HepG2 (cell line): Measurements from ENCODE around the gene KCNK5. TPM values are rescaled to one million over a fixed set of nuclear protein-coding genes. Genes with fewer than 3 reads are reported as not detected.

ENCODE experiments used
- ATAC-seq: fragments of 200-7000 bp; cut with Tn5 transposase; 3 replicates; pipeline ENCODE4 v1.9.1; 2020; ENCODE audit warnings: mild to moderate bottlenecking, moderate library complexity
- BruUV-seq: library from RNA; stranded (reverse); fragments of 400-500 nt; replicated peaks from 2 replicates; lab custom pipeline; 2021; lab: Mats Ljungman, UMichigan
- CTCF ChIA-PET: fragments of 300-600 bp; formaldehyde crosslinking; extraction: SDS; loops from one replicate; lab custom pipeline; 2021; ENCODE audit warnings: low total read pairs, inconsistent platforms, low intra/inter-chr PET ratio; lab: Yijun Ruan, JAX
- POLR2A ChIA-PET: fragments of 350-600 bp; sonication (Branson Sonifier 250); formaldehyde crosslinking; loops from one replicate; lab custom pipeline; 2020; ENCODE audit warnings: antibody characterized with exemption, inconsistent platforms; lab: Yijun Ruan, JAX
- DNase-seq: peaks from one replicate; pipeline ENCODE4 v3.0.0-alpha.2; 2015; ENCODE audit warnings: low spot score
- FAIRE-seq: peaks from 3 replicates; lab custom pipeline; 2011; peaks lifted over from hg19 to GRCh38; lab: Jason Lieb, UNC
- H2AFZ ChIP-seq: one replicate; pipeline ENCODE4 v1.6.1; 2011; ENCODE audit warnings: low read length, inconsistent platforms
- H3K27ac ChIP-seq: fragments of 300-600 bp; 3 replicates; pipeline ENCODE4 v1.8.0; 2011; ENCODE audit warnings: mixed run types, mild to moderate bottlenecking, mixed read lengths, low read length, inconsistent platforms; ENCODE audit not compliant: insufficient read depth; ENCODE audit errors: extremely low read length
- H3K27me3 ChIP-seq, 2 experiments: fragments of 200-600 bp in 1 of 2; 2 replicates in 1 of 2; 3 replicates in 1 of 2; pipeline versions ENCODE4 v1.6.0 to v1.8.0; 2011; ENCODE audit warnings: low read length in 2 of 2, mild to moderate bottlenecking in 2 of 2, moderate library complexity in 2 of 2, inconsistent platforms in 1 of 2; ENCODE audit not compliant: insufficient read depth in 2 of 2, control insufficient read depth in 1 of 2
- H3K36me3 ChIP-seq, 2 experiments: fragments of 200-600 bp in 1 of 2; replicated peaks in 1 of 2; 2 replicates in 1 of 2; 3 replicates in 1 of 2; pipeline versions ENCODE4 v1.5.1 to v1.8.0; 2011; ENCODE audit warnings: low read length in 2 of 2, inconsistent platforms in 1 of 2; ENCODE audit not compliant: insufficient read depth in 2 of 2, control insufficient read depth in 1 of 2
- H3K4me1 ChIP-seq: 2 replicates; pipeline ENCODE4 v1.5.1; 2012; ENCODE audit warnings: low read length, inconsistent platforms; ENCODE audit not compliant: insufficient read depth
- H3K4me2 ChIP-seq: 2 replicates; pipeline ENCODE4 v1.6.0; 2011; ENCODE audit warnings: low read depth, low read length, inconsistent platforms
- H3K4me3 ChIP-seq, 3 experiments: fragments of 200-600 bp in 1 of 3; sonication (generic), shearing (Covaris generic) in 1 of 3; replicated peaks in 1 of 3; 2 replicates each; pipeline ENCODE4 v1.5.1; 2011 to 2016; ENCODE audit warnings: low read length in 3 of 3, inconsistent platforms in 2 of 3, low read depth in 2 of 3, mild to moderate bottlenecking in 2 of 3, control low read depth in 1 of 3, mixed read lengths in 1 of 3; ENCODE audit not compliant: insufficient read depth in 1 of 3
- H3K79me2 ChIP-seq: one replicate; pipeline ENCODE4 v1.6.1; 2011; ENCODE audit warnings: low read length, inconsistent platforms; ENCODE audit not compliant: insufficient read depth
- H3K9ac ChIP-seq: 2 replicates; pipeline ENCODE4 v1.6.0; 2011; ENCODE audit warnings: mild to moderate bottlenecking, low read depth, low read length, inconsistent platforms; ENCODE audit not compliant: insufficient read depth
- H3K9me3 ChIP-seq: 2 replicates; pipeline ENCODE4 v1.5.1; 2012; ENCODE audit warnings: mild to moderate bottlenecking, low read length
- H4K20me1 ChIP-seq: 2 replicates; pipeline ENCODE4 v1.6.0; 2011; ENCODE audit warnings: inconsistent platforms, mild to moderate bottlenecking, low read length, moderate library complexity; ENCODE audit not compliant: insufficient read depth
- NR2F1 ChIP-seq, 2 experiments: fragments of 450-650 bp in 1 of 2; formaldehyde crosslinking in 1 of 2; IDR thresholded peaks; 2 replicates each; pipeline versions ENCODE4 v1.5.0 to v1.6.1; 2016 to 2020; ENCODE audit warnings: mild to moderate bottlenecking in 1 of 2, missing compliant biosample characterization in 1 of 2, missing genetic modification reagents in 1 of 2, moderate library complexity in 1 of 2
- SYNCRIP ChIP-seq: fragments of 200-400 bp; formaldehyde crosslinking; IDR thresholded peaks from 2 replicates; pipeline ENCODE4 v1.6.1; 2018; ENCODE audit warnings: mild to moderate bottlenecking, low read depth, low read length; ENCODE audit not compliant: insufficient read depth
- ZFP90 ChIP-seq: sonication (generic); formaldehyde crosslinking; IDR thresholded peaks from 2 replicates; pipeline ENCODE4 v1.8.0; 2022; ENCODE audit warnings: missing genetic modification reagents, mild to moderate bottlenecking, inconsistent platforms, borderline replicate concordance
- whole genome bisulfite sequencing: methylation state at CpG from one replicate; pipeline ENCODE4 v1.1.6; 2017; ENCODE audit warnings: low lambda C conversion rate; 5-methylcytosine and 5-hydroxymethylcytosine counted together
- in situ Hi-C: cut with HindIII; loops from 2 replicates; pipeline ENCODE4 v1.10.0; 2017; ENCODE audit warnings: low pct_unique_long_range_greater_than_20kb; ENCODE audit not compliant: extremely low pct_ligation_motif_present
- intact Hi-C: fragments of 100-400 bp; cut with micrococcal nuclease; formaldehyde crosslinking; loops from one replicate; pipeline ENCODE4 v1.10.0; 2022; ENCODE audit not compliant: unreplicated experiment
- polyA plus RNA-seq, 8 experiments: library from polyadenylated mRNA; depleted of rRNA in 3 of 8; stranded (reverse) in 7 of 8; unstranded in 1 of 8; fragments of >200 nt; fragmentation: Illumina TruSeq in 4 of 8; extraction: Trizol in 4 of 8; gene quantifications; 2 replicates each; pipeline versions ENCODE4 v1.2.1 to v1.2.3, GENCODE V29; 2011 to 2016; ENCODE audit warnings: low read depth in 4 of 8, missing spikeins in 1 of 8, mixed read lengths in 1 of 8; ENCODE audit not compliant: insufficient read depth in 1 of 8
- total RNA-seq, 5 experiments: library from RNA; depleted of rRNA; stranded (reverse); fragments of >200 nt; fragmentation: Illumina TruSeq; extraction: Trizol; gene quantifications; 2 replicates each; pipeline ENCODE4 v1.2.3, GENCODE V29; 2016; ENCODE audit warnings: low read depth in 1 of 5
- TF ChIP-seq, protein P1 (sequence below): sonication (generic); formaldehyde crosslinking; IDR thresholded peaks from 2 replicates; pipeline ENCODE4 v1.4.0; 2020; ENCODE audit warnings: missing genetic modification reagents
- TF ChIP-seq, protein P2 (sequence below), 2 experiments: fragments of 450-650 bp in 1 of 2; sonication (generic) in 1 of 2; formaldehyde crosslinking in 1 of 2; IDR thresholded peaks; 2 replicates each; pipeline versions ENCODE4 v1.6.1 to v1.8.0; 2016 to 2022; ENCODE audit warnings: antibody characterized with exemption in 1 of 2, mild to moderate bottlenecking in 1 of 2, missing genetic modification reagents in 1 of 2
- TF ChIP-seq, protein P3 (sequence below): sonication (generic); formaldehyde crosslinking; IDR thresholded peaks from 2 replicates; pipeline ENCODE4 v1.4.0; 2020; ENCODE audit warnings: missing genetic modification reagents, borderline replicate concordance

The KCNK5 gene
- total and polyA plus RNA-seq, 2 of the 13 experiments (the other 11 are each of a cell fraction or from before 2014, with no cell fraction given): 0.04 TPM; not detected in 1

DNA sequence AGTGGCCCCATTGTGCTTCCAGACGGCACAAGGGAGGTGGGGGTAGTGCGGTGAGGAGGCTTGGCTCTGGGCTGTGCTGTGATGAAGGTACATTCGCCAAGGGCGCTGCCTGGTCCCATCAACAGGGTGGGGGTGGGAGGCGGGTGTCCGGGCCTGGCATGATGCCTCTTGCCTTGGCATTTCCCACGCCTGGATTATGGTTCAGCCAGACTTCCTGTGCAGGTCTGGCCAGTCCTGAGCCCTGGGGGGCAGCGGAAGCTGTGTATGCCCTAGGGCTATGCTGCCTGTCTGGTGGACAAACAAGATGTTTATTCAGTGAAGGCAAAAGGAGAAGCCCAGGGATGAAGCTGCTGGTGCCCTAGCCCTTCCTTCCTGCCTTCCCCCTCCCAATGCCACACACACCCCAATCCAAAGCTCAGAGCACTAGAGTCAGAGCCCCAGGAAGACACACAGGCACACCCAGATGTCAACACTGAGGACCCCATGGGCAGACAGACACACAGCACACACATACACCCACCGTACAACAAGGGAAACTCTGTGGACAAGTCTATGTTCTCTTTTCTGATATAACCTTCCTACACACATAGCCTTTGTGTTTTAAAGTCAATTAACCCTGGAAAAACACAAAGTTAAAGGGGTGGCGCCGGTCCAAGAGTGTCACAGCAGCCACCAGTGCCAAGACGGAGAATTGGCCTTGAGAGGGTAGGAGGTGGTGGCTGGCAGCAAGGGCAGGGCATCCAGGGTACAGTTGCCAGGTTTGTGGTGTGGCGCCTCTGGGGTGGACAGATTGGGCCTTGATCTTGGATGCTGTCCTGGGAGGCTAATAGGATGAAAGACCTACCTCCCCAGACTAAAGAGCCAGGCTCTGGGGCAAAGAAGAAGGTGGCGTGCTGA, 59.6 kb downstream of the KCNK5 start:
- no peaks in the 10 kb centered on the region for H3K79me2 ChIP-seq
- POLR2A ChIA-PET: no interaction called here
- H2AFZ ChIP-seq: no peak overlapping the region
- intact Hi-C loops (no loop called here), in situ Hi-C loops (loop anchor here (5.0 kb wide), 1 partner anchor 133 kb away; no protein-coding TSS in a partner anchor)
- no peak overlapping the region for H3K4me2 ChIP-seq
- H3K4me1 ChIP-seq: no peaks in the 10 kb centered on the region
- no TSS peak for BruUV-seq
- no peak overlapping the region for H3K9ac ChIP-seq
- H3K9me3 ChIP-seq: peaks cover 12% of the 10 kb centered on the region; the same call in 1 of the 2 replicates
- no peak overlapping the region for H3K4me3 ChIP-seq
- no peak for FAIRE-seq
- 21% methylated on average over 8 of the region's 14 CpGs for WGBS
- CTCF ChIA-PET: interaction anchor here (1.1 to 5.0 kb wide), 2 partner anchors 133 to 140 kb away, joined by 4 to 76 read pairs; no protein-coding TSS in a partner anchor
- ATAC-seq: no peak
- no peaks in the 10 kb centered on the region for H3K36me3 ChIP-seq
- no peaks in the 10 kb centered on the region for H3K27me3 ChIP-seq
- DNase-seq: no peak
- H4K20me1 ChIP-seq: no peaks in the 10 kb centered on the region; the same call in 1 of the 2 replicates
- H3K27ac ChIP-seq: no peak overlapping the region
- TF ChIP-seq, protein P1, sequence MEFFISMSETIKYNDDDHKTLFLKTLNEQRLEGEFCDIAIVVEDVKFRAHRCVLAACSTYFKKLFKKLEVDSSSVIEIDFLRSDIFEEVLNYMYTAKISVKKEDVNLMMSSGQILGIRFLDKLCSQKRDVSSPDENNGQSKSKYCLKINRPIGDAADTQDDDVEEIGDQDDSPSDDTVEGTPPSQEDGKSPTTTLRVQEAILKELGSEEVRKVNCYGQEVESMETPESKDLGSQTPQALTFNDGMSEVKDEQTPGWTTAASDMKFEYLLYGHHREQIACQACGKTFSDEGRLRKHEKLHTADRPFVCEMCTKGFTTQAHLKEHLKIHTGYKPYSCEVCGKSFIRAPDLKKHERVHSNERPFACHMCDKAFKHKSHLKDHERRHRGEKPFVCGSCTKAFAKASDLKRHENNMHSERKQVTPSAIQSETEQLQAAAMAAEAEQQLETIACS: no peak
- no peak for TF ChIP-seq NR2F1 (CRISPR knock-in tag; IDR thresholded peaks at IDR 0.05)
- TF ChIP-seq, protein P2, sequence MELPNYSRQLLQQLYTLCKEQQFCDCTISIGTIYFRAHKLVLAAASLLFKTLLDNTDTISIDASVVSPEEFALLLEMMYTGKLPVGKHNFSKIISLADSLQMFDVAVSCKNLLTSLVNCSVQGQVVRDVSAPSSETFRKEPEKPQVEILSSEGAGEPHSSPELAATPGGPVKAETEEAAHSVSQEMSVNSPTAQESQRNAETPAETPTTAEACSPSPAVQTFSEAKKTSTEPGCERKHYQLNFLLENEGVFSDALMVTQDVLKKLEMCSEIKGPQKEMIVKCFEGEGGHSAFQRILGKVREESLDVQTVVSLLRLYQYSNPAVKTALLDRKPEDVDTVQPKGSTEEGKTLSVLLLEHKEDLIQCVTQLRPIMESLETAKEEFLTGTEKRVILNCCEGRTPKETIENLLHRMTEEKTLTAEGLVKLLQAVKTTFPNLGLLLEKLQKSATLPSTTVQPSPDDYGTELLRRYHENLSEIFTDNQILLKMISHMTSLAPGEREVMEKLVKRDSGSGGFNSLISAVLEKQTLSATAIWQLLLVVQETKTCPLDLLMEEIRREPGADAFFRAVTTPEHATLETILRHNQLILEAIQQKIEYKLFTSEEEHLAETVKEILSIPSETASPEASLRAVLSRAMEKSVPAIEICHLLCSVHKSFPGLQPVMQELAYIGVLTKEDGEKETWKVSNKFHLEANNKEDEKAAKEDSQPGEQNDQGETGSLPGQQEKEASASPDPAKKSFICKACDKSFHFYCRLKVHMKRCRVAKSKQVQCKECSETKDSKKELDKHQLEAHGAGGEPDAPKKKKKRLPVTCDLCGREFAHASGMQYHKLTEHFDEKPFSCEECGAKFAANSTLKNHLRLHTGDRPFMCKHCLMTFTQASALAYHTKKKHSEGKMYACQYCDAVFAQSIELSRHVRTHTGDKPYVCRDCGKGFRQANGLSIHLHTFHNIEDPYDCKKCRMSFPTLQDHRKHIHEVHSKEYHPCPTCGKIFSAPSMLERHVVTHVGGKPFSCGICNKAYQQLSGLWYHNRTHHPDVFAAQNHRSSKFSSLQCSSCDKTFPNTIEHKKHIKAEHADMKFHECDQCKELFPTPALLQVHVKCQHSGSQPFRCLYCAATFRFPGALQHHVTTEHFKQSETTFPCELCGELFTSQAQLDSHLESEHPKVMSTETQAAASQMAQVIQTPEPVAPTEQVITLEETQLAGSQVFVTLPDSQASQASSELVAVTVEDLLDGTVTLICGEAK (IDR thresholded peaks at IDR 0.05): no peak
- TF ChIP-seq, protein P2 (CRISPR knock-in tag; IDR thresholded peaks at IDR 0.05): no peak
- TF ChIP-seq ZFP90 (CRISPR knock-in tag): no peak
- TF ChIP-seq, protein P3, sequence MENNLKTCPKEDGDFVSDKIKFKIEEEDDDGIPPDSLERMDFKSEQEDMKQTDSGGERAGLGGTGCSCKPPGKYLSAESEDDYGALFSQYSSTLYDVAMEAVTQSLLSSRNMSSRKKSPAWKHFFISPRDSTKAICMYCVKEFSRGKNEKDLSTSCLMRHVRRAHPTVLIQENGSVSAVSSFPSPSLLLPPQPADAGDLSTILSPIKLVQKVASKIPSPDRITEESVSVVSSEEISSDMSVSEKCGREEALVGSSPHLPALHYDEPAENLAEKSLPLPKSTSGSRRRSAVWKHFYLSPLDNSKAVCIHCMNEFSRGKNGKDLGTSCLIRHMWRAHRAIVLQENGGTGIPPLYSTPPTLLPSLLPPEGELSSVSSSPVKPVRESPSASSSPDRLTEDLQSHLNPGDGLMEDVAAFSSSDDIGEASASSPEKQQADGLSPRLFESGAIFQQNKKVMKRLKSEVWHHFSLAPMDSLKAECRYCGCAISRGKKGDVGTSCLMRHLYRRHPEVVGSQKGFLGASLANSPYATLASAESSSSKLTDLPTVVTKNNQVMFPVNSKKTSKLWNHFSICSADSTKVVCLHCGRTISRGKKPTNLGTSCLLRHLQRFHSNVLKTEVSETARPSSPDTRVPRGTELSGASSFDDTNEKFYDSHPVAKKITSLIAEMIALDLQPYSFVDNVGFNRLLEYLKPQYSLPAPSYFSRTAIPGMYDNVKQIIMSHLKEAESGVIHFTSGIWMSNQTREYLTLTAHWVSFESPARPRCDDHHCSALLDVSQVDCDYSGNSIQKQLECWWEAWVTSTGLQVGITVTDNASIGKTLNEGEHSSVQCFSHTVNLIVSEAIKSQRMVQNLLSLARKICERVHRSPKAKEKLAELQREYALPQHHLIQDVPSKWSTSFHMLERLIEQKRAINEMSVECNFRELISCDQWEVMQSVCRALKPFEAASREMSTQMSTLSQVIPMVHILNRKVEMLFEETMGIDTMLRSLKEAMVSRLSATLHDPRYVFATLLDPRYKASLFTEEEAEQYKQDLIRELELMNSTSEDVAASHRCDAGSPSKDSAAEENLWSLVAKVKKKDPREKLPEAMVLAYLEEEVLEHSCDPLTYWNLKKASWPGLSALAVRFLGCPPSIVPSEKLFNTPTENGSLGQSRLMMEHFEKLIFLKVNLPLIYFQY (CRISPR knock-in tag): no peak
- TF ChIP-seq SYNCRIP: no peak
